GM19463 (cell line): Measurements from ENCODE around the gene ACY1.

Experiments used
- ATAC-seq: cut with Tn5 transposase; IDR thresholded peaks from one replicate; pipeline ENCODE4 v1.9.1; 2021; ENCODE audit warnings: mild to moderate bottlenecking, moderate library complexity; ENCODE audit not compliant: unreplicated experiment

The ACY1 gene

GRCh38 chr3:52004163-52004787 is 20.9 kb downstream of the ACY1 start:
- ATAC-seq, result no peak

DNA sequence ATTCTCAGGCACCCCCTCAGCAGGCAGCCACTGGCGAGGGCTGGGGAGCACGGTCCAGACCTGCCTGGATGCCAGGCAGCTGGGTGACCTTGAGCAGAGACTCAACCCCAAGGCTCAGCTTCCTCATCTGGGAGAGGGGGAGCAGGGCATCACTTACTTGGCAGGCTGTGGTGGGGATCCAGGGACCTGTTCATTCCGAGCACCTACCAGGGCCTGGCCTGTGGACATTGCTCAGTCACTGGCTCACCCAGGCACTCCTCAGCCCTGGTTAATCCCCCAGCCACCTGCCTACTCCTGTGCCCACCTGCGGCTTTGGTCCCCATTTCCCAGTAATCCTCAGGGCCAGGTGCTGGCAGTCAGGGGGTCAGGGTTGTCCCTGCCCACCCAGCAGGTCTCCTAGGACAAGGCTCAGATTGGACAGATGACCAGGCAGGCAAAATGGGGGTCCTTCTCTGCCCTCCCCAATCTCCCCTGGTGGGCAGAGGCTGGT is 21.6 kb downstream of the ACY1 start:
- no peak for ATAC-seq

GRCh38 chr3:52005571-52005986 is 22.2 kb downstream of the ACY1 start:
- no peak for ATAC-seq

DNA sequence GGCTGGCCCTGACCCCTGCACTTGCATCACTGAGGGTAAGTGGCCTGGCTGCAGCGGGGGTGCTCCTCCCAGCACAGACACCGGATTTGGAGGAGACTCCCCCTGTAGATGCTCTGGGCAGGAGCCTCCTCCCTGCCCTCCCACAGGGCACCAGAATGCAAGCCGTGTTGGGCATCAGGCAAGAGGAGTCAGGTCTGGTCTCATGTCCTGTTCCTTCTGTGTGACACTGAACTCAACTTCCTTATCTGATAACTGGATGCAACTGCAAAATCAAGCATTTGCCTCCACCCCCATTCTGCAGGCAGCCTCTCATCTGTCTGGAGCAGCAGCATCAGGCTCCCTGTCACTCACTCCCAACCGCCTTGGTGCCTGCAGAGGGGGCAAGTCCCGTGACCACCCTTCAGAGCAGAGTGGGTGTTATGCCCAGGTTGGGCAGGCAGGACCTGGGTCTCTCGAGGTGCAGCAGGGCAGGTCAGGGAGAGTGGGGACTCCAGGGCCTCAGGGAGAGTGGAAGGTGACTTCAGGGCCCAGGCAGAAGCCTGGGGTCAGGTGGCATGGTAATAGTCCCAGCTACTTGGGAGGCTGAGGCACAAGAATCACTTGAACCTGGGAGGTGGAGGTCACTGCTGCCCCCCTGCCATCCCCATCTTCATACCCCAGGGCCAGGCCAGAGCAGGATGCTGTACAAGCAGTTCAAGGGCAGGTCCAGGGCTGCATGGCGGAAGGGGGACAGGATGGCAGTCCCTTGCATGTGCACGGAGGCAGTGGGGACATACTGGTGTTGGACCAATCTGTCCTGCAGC is 22.9 kb downstream of the ACY1 start:
- no peak for ATAC-seq

- no peak for ATAC-seq
These were observed 23.4 kb downstream of the ACY1 start for GRCh38 chr3:52006820-52007133.

GRCh38 chr3:52007291-52007690 is 24.0 kb downstream of the ACY1 start:
- ATAC-seq, result no peak

DNA sequence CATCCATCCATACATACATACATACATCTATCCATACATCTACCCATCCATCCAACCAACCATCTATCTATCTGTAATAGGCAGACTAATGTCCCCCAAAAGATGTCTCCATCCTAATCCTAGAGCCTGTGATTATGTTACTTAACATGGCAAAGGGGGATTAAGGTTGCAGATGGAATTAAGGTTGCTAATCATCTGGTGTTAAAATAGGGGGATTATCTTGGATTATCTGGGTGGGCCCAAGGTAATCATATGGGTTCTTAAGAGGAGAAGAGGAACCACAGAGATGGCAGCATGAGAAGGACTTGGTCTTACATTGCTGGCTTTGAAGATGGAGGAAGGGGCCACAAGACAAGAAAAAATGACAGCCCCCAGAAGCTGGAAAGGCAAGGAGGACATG is 27.1 kb downstream of the ACY1 start:
- ATAC-seq, result no peak

- ATAC-seq, result no peak
These were observed 29.4 kb downstream of the ACY1 start for GRCh38 chr3:52012699-52013098.

DNA sequence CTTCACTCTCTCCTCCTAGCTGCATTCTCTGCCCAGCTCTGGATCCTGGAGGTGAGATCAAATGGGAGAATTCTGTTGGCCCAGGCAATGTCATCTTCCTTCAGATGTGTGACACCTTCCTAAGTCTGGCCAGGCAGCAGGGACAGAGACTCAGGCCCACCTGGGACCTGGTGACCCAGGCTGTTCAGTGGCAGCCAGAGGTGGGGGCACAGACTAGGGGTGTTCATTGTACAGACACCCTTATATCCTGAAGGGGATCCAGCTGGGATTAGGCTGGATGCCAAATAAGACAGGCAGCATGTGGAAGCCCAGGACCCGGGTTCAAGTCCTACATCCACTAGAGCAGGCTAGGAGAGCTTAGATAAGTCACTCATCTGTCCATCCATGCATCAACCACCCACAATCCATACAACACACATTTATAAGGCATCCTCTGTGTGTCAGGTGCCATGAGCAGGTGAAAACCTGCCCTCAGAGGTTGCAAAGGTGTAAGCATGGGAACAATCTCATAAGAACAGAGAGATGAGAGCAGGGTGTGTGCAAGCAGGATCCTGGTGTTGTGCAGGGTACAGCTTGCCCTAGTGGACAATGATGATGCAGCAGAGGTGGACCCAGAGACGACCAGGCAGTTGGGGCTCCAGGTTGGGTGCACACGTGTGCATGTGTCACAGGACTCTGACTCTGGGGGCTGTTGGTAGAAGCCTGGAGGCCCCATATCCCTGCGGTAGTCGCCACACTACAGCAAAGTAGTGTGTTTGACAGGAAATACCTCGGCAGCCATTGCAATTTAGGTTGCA is 30.7 kb downstream of the ACY1 start:
- no peak for ATAC-seq

- no peak for ATAC-seq
These were observed 31.3 kb downstream of the ACY1 start for GRCh38 chr3:52014613-52015012.

DNA sequence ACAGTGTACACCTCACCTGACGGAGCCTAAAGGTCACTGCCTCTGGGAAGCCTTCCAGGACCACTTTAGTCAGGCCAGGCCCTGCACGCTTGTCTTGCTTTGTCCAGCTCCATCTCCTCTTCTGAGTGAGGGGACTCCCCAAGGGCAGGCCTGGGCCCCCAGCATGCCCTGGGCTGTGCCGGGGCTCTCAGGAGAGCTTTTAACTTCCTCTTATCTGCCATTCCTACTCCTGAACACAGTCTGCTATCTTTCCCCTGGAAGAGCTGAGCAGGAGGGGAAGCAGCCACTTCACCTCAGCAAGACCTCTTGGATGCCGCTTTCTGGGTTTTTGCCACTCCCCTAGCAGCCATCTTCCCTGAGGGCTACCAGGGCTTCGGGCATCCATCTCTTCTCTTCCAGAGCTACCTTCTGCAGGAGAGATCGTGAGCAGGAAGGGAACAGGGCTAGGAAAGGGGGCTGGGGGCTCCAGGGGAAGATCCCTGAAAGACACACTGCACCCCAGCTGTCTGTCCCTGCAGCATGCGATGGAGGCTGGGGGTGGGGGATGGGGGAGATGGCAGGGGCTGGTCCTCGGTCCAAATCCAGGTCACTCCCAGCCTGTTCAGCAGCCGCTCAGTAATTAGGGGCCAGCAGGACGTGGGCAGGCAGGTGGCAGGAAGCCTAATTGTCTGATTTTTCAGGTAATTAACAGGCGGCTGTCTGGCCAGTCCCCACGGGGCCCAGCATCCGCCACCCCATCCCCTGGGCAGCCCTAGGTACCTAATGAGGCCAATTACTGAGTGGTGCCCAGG is 32.3 kb downstream of the ACY1 start:
- ATAC-seq, result no peak

- no peak for ATAC-seq
These were observed 34.3 kb downstream of the ACY1 start for GRCh38 chr3:52017586-52017985.

DNA sequence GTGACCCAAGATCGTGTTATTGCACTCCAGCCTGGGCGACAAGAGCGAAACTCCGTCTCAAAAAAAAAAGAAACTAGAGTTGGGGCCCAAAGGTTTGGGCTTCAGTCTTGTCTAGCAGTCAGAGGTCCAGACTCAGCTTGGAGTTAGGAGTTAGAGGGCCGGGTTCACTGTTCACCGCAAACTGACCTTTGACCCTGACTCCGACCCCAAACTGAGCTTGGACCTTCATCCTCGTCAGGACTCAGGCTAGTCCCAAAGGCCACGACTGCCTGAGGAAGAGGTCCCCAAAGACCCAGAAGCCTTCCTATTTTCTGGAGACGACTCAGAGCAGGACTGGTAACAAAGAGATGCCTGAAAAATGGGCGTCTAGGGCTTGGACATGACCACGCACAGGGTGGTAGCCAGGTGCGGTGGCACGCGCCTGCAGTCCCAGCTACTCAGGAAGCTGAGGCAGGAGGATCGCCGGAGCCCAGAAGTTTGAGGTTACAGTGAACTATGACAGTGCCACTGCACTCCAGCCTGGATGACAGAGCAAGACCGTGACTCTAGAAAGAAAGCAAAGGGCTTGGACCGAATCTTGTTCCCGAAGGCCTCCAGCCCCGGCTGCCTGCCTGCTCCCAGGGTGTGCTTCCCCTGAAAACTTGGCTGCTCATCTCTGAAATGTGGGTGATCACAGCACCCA is 35.1 kb downstream of the ACY1 start:
- ATAC-seq, result no peak

DNA sequence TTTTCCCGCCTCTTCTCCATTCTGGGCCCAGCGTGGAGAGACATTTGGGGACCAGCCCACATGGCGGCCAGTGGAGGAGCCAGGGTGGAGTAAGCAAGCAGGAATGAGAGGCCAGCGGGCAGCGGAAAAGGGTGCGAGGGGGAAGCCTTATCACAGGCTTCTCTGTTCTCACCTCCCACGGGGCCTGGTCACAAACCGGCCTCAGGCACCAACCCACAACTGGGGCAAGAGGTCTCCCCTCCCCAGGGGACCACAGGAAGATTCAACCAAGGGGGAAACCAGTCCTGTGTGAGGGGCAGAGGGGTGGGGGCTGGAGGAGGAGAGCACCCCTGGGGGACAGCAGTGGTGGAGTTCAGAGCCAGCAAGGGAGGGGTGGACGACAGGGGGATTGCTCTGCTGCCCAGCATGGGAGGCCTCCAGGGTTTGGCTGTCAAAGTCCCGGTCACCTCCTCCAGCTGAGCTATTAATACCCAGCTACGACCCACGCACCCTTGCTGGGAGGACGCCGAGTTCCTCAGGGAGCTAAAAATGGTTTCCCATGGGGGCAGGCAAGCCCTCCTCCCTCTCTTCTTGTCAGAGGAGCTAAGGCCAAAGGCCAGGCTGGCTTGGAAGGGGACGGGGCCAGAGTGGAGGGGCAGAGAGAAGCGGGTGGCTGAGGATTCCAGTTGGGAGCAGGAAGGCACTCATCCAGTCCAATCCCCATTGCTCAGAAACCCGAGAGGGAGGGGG is 36.2 kb downstream of the ACY1 start:
- ATAC-seq, result no peak

DNA sequence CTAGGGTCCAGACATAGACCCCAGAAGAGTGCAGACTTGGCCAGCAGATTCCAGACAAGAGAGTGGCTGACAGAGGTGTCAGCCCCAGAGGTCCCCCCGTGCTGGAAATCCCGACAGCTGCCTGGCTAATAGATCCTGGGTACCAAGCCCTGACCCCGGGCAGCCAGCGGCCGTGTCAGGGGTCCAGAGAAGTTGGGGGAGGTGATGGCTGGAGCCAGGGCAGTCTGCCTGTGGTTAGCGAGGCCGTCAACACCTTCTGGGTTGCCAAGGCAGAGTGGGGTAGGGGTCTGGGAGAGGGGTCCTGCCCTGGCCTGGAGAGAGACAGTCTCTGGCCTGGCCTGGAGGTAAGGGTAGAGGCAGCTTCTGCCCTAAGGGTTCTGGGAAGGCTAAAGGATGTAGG is 37.5 kb downstream of the ACY1 start:
- no peak for ATAC-seq

- ATAC-seq, result no peak
These were observed 38.3 kb downstream of the ACY1 start for GRCh38 chr3:52021489-52022268.

DNA sequence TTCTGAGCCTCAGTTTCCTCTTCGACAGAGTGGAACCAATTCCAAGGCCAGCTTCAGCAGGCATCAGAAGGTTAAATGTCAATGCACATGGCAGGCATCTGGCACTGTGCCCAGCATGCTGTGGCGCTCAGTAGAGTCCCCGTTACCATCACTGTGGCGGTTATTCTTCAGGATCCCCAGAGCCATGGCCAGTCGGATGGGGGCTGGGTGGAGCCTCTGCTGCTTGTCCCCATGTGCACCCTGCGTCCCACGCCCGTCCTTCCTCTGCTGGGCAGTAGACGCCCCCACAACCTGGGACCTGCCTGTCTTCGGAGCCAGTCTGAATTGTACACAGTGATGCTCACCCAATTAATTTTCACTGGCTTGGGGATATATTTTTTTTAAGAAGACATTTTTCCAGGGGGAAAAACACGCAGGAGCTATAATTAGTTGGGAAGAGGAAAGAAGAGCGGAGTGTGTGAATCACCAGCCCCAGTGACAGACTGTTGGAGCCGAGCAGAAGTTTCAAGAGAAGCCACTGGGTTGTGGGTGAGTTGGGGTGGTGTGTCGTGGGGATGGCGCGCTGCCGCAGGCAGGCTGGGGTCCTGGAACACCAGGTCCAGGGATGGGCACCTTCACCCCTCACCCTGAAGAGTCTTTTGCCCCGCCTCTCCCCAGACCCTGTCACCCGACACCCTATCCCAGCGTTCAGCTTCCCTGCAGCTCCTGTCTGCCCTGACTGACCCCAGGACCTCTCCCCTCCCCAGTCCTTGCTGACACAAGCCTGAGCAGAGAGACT is 39.2 kb downstream of the ACY1 start:
- no peak for ATAC-seq

- ATAC-seq, result no peak
These were observed 39.9 kb downstream of the ACY1 start for GRCh38 chr3:52023101-52023770.
